ENCODE results near the gene PGPEP1.
A peak's percentile ranks its signal among the peaks of the same experiment; 100 is the strongest.

PGPEP1 gene

GRCh38 chr19:18340190-18340989 is at the start of gene PGPEP1:
TSS of gene PGPEP1 (plus strand) at chr19:18340598. CDS start at chr19:18340682, 84 bp downstream.
- peak; percentile 65 for DNase-seq

- DNase-seq = peak; percentile 41
These were observed 49.3 kb upstream of the PGPEP1 start for GRCh38 chr19:18291019-18291524.

- peak; percentile 84 for DNase-seq
These were observed 48.6 kb upstream of the PGPEP1 start for GRCh38 chr19:18291590-18292461.

GRCh38 chr19:18292462-18292809 is 48.0 kb upstream of the PGPEP1 start:
- peak; percentile 49 for DNase-seq

DNA sequence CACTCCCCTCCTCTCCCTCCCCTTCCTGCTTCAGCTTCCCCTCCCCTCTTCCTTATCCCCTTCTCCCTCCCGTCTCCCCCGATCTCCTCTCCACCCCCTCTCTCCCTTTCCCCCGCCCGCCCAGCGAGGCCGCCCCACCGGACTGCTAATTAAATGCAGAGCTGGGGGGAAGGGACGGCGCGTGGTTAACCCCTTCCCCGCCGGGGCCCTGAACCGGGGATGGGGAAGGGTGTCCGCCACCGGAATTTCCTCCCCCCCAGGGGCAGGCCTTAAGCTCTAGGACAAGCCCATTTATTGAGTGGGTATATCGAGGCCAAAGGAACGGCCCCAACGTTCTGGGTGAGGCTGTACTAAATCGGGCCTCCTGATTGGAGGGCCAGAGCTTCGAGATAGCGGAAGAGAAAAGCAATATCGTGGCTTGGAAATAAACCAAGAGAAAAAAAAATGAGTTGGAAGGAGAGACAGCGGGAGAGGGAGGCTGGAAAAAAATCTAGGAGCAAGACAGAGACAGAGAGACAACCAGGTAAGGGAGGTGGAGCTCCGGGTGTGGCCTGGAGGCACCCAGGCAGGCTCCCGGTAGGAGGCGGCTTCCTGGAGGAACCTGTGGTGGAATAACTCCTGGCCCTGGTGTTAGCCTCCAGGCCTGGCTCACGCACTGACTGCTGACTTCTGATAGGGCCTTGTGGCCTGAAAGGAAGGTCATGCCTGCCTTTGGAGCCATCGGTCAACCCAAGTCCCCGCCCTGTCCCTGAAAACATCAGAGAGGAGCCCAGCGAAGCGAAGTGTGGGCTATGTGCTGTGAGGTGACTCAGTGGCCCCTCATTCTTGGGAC is 47.4 kb upstream of the PGPEP1 start:
- DNase-seq = peak; percentile 65

- DNase-seq = peak; percentile 26
These were observed 46.5 kb upstream of the PGPEP1 start for GRCh38 chr19:18293642-18294466.

GRCh38 chr19:18294467-18294864 is 45.9 kb upstream of the PGPEP1 start:
- peak; percentile 95 for DNase-seq

DNA sequence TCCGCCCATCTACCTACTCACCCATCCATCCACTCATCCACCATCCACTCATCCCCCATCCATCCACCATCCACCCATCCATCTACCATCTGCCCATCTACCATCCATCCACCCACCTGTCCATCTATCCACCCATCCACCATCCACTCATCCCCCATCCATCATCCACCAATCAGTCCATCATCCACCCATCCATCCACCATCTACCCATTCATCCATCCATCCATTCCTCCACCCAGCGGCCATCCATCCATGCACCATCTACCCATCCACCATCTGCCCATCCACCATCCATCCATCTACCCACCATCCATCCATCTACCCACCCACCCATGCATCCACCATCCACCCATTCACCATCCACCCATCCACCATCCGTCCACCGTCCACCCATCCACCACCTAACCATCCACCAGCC is 45.4 kb upstream of the PGPEP1 start:
- no peak for DNase-seq

GRCh38 chr19:18297308-18297707 is 43.1 kb upstream of the PGPEP1 start:
- DNase-seq = no peak

DNA sequence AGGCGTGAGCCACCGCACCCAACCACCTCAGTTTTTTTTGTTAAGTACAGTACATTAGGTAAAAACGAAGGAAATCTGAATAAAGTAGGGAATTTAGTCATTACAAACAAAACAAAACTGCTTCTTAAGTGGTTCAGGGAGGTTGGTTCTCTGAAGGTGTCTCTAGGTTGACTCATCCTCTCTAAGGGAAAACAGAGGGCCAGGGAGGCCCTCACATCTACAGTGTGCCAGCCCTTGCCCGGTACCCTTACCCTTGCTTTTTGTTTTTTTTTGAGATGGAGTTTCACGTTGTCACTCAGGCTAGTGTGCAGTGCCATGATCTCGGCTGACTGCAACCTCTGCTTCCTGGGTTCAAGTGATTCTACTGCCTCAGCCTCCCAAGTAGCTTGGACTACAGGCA is 41.8 kb upstream of the PGPEP1 start:
- DNase-seq = no peak

DNA sequence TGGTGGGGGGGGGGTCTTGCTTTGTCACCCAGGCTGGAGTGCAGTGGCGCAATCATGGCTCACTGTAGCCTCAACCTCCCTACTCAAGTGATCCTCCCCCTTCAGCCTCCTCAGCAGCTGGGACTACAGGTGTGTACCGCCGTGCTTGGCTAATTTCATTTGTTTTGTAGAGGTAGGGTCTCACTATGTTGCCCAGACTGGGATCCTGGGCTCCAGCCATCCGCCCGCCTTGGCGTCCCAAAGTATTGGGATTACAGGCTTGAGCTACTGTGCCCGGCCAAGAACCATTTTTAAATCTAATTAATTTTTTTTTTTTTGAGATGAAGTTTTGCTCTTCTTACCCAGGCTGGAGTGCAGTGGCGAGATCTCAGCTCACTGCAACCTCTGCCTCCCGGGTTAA is 40.7 kb upstream of the PGPEP1 start:
- no peak for DNase-seq

- DNase-seq = no peak
These were observed 39.3 kb upstream of the PGPEP1 start for GRCh38 chr19:18300930-18301717.

DNA sequence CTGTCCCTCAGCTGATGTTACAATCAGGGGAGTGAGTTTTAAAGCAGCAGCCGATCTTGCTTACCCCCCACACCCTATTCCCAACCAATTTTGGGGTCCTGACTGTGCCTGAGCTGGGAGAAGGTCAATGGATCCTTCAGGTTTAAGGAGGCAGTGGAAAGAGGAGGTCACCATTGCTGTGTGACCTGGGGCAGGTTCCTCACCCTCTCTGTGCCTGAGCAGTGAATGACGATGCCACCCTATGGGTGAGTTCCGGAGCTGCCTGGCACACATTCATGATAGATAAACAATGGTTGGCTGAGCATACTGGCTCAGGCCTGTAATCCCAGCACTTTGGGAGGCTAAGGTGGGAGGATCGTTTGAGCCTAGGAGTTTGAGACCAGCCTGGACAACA is 38.7 kb upstream of the PGPEP1 start:
- DNase-seq = no peak

- no peak for DNase-seq
These were observed 36.3 kb upstream of the PGPEP1 start for GRCh38 chr19:18304208-18304457.

DNA sequence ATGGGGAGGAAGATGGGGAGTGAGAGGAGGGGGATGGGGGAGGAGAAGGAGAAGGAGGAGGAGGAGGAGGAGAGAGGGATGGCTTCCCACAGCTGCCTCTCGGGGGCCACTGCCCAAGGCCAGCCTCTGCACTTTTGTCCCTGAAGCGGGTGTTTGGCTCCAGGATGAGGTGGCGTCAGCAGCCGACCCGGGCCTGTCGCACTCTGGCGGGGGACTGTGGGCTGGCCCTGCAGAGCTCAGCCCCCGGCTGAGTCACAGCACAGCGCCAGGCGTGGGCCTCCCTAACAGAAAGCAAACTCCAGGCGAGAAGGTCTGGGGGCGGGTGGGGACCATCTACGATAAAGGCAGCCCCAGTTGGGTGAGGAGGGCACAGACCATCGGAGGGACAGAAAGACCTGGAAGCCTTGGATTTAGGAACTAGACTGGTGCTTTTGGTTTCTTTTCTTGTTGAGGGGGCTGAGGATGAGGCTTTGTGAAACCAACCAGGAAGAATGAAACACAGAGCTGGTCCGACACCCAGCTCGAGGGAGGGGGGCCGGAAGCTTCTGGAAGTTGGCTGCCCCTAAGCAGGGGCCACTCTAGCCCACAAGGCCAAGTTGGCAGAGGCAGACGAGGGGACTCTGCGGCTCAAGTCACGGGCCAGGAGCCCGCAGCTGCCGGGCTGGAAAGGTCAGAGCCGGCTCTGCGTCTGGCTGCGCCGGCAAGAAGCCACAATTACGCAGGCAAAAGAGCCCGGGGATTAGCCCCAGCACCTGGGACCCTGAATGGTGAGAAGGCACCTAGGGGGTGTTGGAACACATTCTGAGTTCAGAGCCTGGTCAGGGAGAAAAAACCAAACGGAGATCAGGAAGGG is 35.7 kb upstream of the PGPEP1 start:
- DNase-seq = peak; percentile 86

DNA sequence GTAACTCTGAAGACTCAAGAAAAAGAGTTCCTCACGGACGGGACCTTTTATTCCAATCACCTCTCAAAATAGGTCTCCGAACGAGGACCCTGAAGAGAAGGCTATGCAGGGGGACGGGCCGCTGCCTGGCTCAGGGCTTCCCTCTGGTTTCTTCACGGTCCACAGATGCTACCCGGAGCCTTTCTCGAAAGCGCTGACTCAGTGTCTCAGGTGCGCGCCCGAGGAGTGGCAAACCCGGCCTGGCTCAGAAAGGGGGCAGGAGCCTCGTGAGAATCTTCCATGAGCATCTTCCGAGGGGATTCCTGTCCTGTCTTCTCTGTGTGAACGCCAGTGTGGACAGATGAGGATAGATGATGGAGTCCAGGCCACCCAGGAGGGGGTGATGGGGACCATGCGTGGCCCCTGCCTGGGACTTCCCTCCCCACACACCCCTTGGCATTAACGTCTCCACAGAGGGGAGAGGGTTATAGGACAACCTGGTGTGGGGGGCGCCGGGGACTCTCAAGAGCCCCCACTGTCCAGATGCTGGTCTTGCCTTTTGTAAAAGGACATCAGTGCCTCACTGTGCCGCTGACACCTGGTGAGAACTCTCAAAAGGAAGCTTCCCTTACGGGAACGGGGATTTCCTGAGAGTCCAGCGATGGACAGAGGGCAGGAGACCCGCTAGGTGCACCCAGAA is 34.0 kb upstream of the PGPEP1 start:
- no peak for DNase-seq

DNA sequence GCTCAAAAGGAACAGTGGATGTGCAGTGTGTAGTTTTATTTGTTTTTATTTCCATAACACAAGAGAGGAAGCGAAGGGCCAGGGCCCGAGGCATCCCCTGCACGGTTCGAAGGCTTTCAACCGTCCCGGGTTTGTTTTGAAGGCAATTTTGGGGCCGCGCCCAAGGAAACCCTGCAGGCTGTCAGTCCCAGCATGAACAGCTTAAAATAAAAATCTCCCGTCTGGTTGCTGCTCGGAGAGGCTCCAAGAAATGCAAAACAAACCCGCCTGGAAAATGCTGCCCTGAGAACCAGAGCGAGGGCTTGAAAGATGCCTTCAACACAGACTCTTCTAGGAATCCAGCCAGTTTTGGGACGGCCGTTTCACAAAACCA is 33.5 kb upstream of the PGPEP1 start:
- no peak for DNase-seq

GRCh38 chr19:18307271-18307681 is 33.1 kb upstream of the PGPEP1 start:
- peak; percentile 63 for DNase-seq

DNA sequence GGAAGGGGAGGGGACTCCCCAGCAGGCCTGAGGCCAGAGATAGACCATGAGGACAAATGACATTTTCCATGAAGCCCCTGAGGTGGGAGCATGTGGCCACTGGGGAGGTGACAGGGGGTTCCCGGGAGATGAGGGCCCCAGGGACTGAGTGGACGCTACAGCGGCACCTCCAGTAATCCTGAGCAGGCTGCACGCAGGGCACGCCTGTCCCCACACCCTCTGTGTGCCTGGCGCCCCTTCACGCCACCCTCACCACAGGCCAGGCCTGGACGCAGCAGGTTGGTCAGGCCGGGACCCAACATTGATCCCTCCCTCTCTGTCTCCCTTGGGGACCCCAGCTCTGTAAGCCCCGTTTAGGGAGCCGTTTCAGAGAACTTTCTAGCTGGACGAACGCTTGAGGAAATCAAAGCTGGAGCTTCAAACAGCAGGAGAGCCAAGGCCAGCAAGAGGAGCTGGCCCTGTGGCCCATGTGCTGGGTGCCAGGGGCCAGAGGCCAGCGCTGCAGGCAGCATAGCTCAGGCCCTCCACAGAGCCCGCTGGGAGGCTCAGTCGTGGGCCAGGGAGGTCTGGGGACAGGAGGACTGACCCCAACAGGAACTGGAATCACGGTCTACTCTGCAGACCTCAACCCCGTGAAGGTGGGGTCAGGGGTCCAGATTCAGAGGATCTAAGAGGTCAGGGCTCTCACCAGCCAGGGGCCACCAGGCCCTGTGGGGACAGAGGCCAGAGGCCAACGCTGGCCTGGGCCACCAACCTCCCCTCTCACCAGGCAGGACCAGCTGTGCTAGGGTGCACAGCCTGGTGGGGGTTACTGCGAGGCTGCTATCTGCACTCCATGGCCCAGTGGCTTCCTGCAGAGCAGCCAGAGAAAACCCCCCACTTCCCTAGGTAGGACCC is 32.1 kb upstream of the PGPEP1 start:
- DNase-seq = no peak

All from CD4-positive, alpha-beta T cell treated with Interleukin-10 for 1 hour (primary cell).